ENCODE data around the gene TGFB1.

DNA sequence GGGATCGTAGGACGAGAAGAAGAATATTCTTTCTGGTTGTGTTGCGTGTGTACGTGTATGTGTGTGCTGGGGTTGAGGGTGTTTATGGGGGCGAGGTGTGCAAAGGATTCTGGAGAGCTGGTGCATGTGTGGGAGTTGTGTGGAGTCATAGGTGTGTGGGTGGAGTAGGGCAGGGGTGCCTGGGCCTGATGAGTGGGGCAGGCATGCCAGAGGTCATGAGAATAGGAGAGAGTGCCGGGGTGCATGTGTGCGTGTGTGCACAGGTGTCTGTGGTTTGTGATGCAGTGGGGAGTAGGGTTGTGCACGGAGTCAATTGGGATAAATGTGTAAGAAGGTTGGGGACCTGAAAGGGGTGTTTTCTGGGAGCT, 23.3 kb upstream of the TGFB1 start:
- TF ChIP-seq GATA2 (IDR thresholded peaks at IDR 0.05; ENCODE audit: low read depth, low read length) (no peak), GATA3 (IDR thresholded peaks at IDR 0.05; ENCODE audit: low read depth, low read length) (no peak)

All from SH-SY5Y (cell line).